Measurements from ENCODE around the gene PTPRN2. TPM values are rescaled to one million over a fixed set of nuclear protein-coding genes. Genes with fewer than 3 reads are reported as not detected.

PTPRN2 gene
- total and polyA plus RNA-seq, 2 of the 8 experiments (the other 6 are each of a cell fraction or from before 2014, with no cell fraction given), result 2.6 to 4.5 TPM

DNA sequence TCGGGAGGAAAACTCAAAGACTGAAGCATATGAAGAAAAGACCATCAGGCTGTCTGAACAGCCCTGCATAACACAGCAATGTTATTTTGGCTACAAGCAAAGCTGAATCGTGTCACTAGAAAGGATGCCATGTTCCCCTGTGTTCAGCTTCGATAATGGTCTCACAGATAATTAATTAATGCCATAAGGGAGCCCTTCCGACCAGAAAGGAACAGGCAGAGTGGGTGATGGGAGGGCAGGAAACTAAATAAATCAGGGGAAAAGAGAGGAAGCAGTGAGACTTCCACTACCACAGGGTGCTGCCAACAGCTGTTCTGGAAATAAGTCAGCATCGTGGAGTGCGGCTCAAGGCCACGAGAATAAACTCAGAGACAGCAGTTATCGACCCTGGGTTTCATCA lies 3.2 kb downstream of the PTPRN2 start:
- H3K14ac ChIP-seq (ENCODE audit: insufficient read length), result no peak overlapping the region
- no peak overlapping the region for H4K8ac ChIP-seq (ENCODE audit: extremely low read depth, insufficient read depth, low read length)
- H3K27me3 ChIP-seq (replicated peaks in 1 of 4; ENCODE audit: control insufficient read depth in 3 of 4, extremely low read depth in 1 of 4, insufficient read depth in 3 of 4, low read length in 3 of 4), result peaks cover 13 to 37% (median 31%) of the 10 kb centered on the region in 4 experiments
- H3K18ac ChIP-seq (ENCODE audit: extremely low read depth, low read length), result no peak overlapping the region
- H3K4me1 ChIP-seq (replicated peaks in 1 of 4; ENCODE audit: control insufficient read depth in 3 of 4, insufficient read depth in 4 of 4, low read length in 3 of 4), result peaks cover 0 to 10% (median 5%) of the 10 kb centered on the region in 4 experiments; a peak in 5 of 7 replicates
- H4K91ac ChIP-seq (replicated peaks; ENCODE audit: insufficient read length, low read length), result no peak overlapping the region
- no peak overlapping the region for H3K23ac ChIP-seq (ENCODE audit: insufficient read length)
- no peak overlapping the region for H3K9ac ChIP-seq (replicated peaks in 1 of 4; ENCODE audit: extremely low read depth in 1 of 4, low read depth in 3 of 4, low read length in 3 of 4)
- no peak overlapping the region for H3K4me3 ChIP-seq (ENCODE audit: extremely low read depth in 1 of 4, insufficient read depth in 2 of 4, low read depth in 3 of 4, low read length in 4 of 4)
- no peak overlapping the region for H3K56ac ChIP-seq (replicated peaks; ENCODE audit: insufficient read length, low read depth, low read length)
- peaks cover 3% of the 10 kb centered on the region in 2 experiments for H4K20me1 ChIP-seq (replicated peaks in 1 of 2; ENCODE audit: control insufficient read depth in 1 of 2, insufficient read depth in 2 of 2, low read length in 2 of 2)
- WGBS, 2 experiments (ENCODE audit: extremely low coverage in 1 of 2, insufficient coverage in 1 of 2, insufficient read length in 1 of 2, insufficient replicate concordance in 2 of 2, low coverage in 1 of 2, low lambda C conversion rate in 2 of 2, missing lambda C conversion rate in 1 of 2), result 94% methylated on average over 8 of the region's 8 CpGs; no CpG with 5 or more reads in 1 of the 2 experiments
- H3K79me1 ChIP-seq (ENCODE audit: low read depth, low read length), result no peaks in the 10 kb centered on the region
- ChIA-PET CTCF (ENCODE audit: partially characterized antibody) (interaction anchor here (0.6 to 2.0 kb wide), 3 partner anchors 13 to 58 kb away, joined by 3 to 8 read pairs (median 3); no protein-coding TSS in a partner anchor), POLR2A (ENCODE audit: partially characterized antibody) (no interaction called here)
- no peak for FAIRE-seq
- H3K36me3 ChIP-seq (ENCODE audit: control insufficient read depth in 2 of 4, insufficient read depth in 4 of 4, low read length in 3 of 4), result no peaks in the 10 kb centered on the region; a peak in 2 of 8 replicates
- no peak overlapping the region for H2AFZ ChIP-seq (ENCODE audit: low read length)
- H2BK20ac ChIP-seq (ENCODE audit: low read length), result no peak overlapping the region
- peaks cover 10 to 11% of the 10 kb centered on the region in 2 experiments for H3K9me3 ChIP-seq (ENCODE audit: insufficient read depth in 2 of 2, low read depth in 1 of 2, low read length in 1 of 2)
- H2BK120ac ChIP-seq (replicated peaks; ENCODE audit: low read depth, low read length), result no peak overlapping the region
- no peak overlapping the region for H3K27ac ChIP-seq (ENCODE audit: low read depth, low read length)
- peaks cover 4% of the 10 kb centered on the region; the same call in 1 of the 2 replicates for H3K23me2 ChIP-seq (ENCODE audit: low read depth, low read length)
- no peak overlapping the region for H3K4ac ChIP-seq (replicated peaks; ENCODE audit: insufficient read length, low read depth, low read length)
- no peaks in the 10 kb centered on the region for H3K79me2 ChIP-seq (ENCODE audit: control insufficient read depth in 1 of 2, insufficient read depth in 2 of 2, low read length in 2 of 2)
- no peak overlapping the region for H3K4me2 ChIP-seq (ENCODE audit: insufficient read depth in 1 of 2, low read depth in 2 of 2, low read length in 2 of 2)
- H2BK12ac ChIP-seq (ENCODE audit: low read depth, low read length), result no peak overlapping the region
- no peak overlapping the region for H4K5ac ChIP-seq (ENCODE audit: insufficient read length, low read depth, low read length)
- no peak for DNase-seq (ENCODE audit: low read depth in 1 of 2, low spot score in 2 of 2)
- no peak overlapping the region for H2BK5ac ChIP-seq (ENCODE audit: low read depth, low read length)
- H2AK5ac ChIP-seq (ENCODE audit: low read depth, low read length), result no peak overlapping the region
- no peak overlapping the region for H2BK15ac ChIP-seq (ENCODE audit: low read length)
- TF ChIP-seq, protein P1, sequence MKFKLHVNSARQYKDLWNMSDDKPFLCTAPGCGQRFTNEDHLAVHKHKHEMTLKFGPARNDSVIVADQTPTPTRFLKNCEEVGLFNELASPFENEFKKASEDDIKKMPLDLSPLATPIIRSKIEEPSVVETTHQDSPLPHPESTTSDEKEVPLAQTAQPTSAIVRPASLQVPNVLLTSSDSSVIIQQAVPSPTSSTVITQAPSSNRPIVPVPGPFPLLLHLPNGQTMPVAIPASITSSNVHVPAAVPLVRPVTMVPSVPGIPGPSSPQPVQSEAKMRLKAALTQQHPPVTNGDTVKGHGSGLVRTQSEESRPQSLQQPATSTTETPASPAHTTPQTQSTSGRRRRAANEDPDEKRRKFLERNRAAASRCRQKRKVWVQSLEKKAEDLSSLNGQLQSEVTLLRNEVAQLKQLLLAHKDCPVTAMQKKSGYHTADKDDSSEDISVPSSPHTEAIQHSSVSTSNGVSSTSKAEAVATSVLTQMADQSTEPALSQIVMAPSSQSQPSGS (IDR thresholded peaks at IDR 0.05; ENCODE audit: low read length), result no peak
- TF ChIP-seq RBBP5 (IDR thresholded peaks at IDR 0.05; ENCODE audit: borderline replicate concordance, low read depth, low read length) (no peak), KDM4A (IDR thresholded peaks at IDR 0.05; ENCODE audit: low read depth, low read length, severe bottlenecking) (no peak), SIRT6 (IDR thresholded peaks at IDR 0.05; ENCODE audit: low read length) (no peak), TAF1 (IDR thresholded peaks at IDR 0.05; ENCODE audit: low read depth, low read length) (no peak), EGR1 (IDR thresholded peaks at IDR 0.05; ENCODE audit: borderline replicate concordance, low read depth, low read length) (no peak), SRF (IDR thresholded peaks at IDR 0.05; ENCODE audit: low read depth, low read length) (no peak), MAFK (IDR thresholded peaks at IDR 0.05; ENCODE audit: low read depth, low read length) (no peak), SIN3A (conservative IDR thresholded peaks at IDR 0.05 in 1 of 2, IDR thresholded peaks at IDR 0.05 in 1 of 2; ENCODE audit: low read depth in 1 of 2, low read length in 2 of 2) (no peak), TCF12 (IDR thresholded peaks at IDR 0.05; ENCODE audit: low read depth, low read length) (no peak), CBX5 (IDR thresholded peaks at IDR 0.05; ENCODE audit: low read depth, low read length) (no peak)
- TF ChIP-seq, protein P2, sequence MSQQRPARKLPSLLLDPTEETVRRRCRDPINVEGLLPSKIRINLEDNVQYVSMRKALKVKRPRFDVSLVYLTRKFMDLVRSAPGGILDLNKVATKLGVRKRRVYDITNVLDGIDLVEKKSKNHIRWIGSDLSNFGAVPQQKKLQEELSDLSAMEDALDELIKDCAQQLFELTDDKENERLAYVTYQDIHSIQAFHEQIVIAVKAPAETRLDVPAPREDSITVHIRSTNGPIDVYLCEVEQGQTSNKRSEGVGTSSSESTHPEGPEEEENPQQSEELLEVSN (IDR thresholded peaks at IDR 0.05), result no peak

Measured in H1 (cell line).